Effector memory CD4-positive, alpha-beta T cell (primary cell): Measurements from ENCODE around the gene MOSPD2.

Experiments used
- DNase-seq, 3 donors: peaks; one replicate each; pipeline ENCODE4 v3.0.0-alpha.2; 2020
- H3K27ac ChIP-seq: 2 replicates; pipeline ENCODE4 v1.7.0; 2013; ENCODE audit warnings: mild to moderate bottlenecking, low read length, moderate library complexity; ENCODE audit not compliant: insufficient read depth, poor library complexity, severe bottlenecking
- H3K27me3 ChIP-seq: replicated peaks from 2 replicates; pipeline ENCODE4 v1.7.0; 2013; ENCODE audit warnings: mild to moderate bottlenecking, low read length; ENCODE audit not compliant: insufficient read depth, control insufficient read depth, poor library complexity, severe bottlenecking
- H3K36me3 ChIP-seq: 2 replicates; pipeline ENCODE4 v1.7.0; 2013; ENCODE audit warnings: mild to moderate bottlenecking, low read length, moderate library complexity; ENCODE audit not compliant: control insufficient read depth, insufficient read depth
- H3K4me1 ChIP-seq: 2 replicates; pipeline ENCODE4 v1.7.0; 2013; ENCODE audit warnings: low read length, mild to moderate bottlenecking; ENCODE audit not compliant: control insufficient read depth, insufficient read depth, poor library complexity, severe bottlenecking
- H3K4me3 ChIP-seq: 2 replicates; pipeline ENCODE4 v1.7.0; 2013; ENCODE audit warnings: low read length, low read depth, mild to moderate bottlenecking; ENCODE audit not compliant: insufficient read depth, poor library complexity, severe bottlenecking
- H3K9me3 ChIP-seq: 2 replicates; pipeline ENCODE4 v1.7.0; 2013; ENCODE audit warnings: mild to moderate bottlenecking, low read length, moderate library complexity; ENCODE audit not compliant: control insufficient read depth

The MOSPD2 gene

GRCh38 chrX:14902537-14902936, 29.3 kb downstream of the MOSPD2 start:
- Histone ChIP-seq H3K4me1 (no peaks in the 10 kb centered on the region), H3K36me3 (no peaks in the 10 kb centered on the region), H3K9me3 (no peaks in the 10 kb centered on the region), H3K4me3 (no peak overlapping the region), H3K27ac (no peak overlapping the region), H3K27me3 (no peaks in the 10 kb centered on the region)
- no peak for DNase-seq

- no peak overlapping the region for H3K4me3 ChIP-seq
- H3K27ac ChIP-seq, result no peak overlapping the region
- H3K4me1 ChIP-seq, result no peaks in the 10 kb centered on the region
- H3K27me3 ChIP-seq, result no peaks in the 10 kb centered on the region
- no peaks in the 10 kb centered on the region for H3K36me3 ChIP-seq
- no peak for DNase-seq
- no peaks in the 10 kb centered on the region for H3K9me3 ChIP-seq
Observed at GRCh38 chrX:14903891-14904290, 30.7 kb downstream of the MOSPD2 start.

GRCh38 chrX:14913241-14913640, 40.0 kb downstream of the MOSPD2 start:
- Histone ChIP-seq H3K9me3 (no peaks in the 10 kb centered on the region), H3K27me3 (no peaks in the 10 kb centered on the region), H3K36me3 (peaks cover 4% of the 10 kb centered on the region), H3K27ac (no peak overlapping the region), H3K4me3 (no peak overlapping the region), H3K4me1 (no peaks in the 10 kb centered on the region)
- no peak for DNase-seq

GRCh38 chrX:14915596-14915995, 42.4 kb downstream of the MOSPD2 start:
- no peaks in the 10 kb centered on the region for H3K27me3 ChIP-seq
- H3K27ac ChIP-seq, result no peak overlapping the region
- no peaks in the 10 kb centered on the region for H3K4me1 ChIP-seq
- H3K9me3 ChIP-seq, result no peaks in the 10 kb centered on the region
- no peak overlapping the region for H3K4me3 ChIP-seq
- peaks cover 4% of the 10 kb centered on the region for H3K36me3 ChIP-seq
- no peak for DNase-seq

- Histone ChIP-seq H3K4me3 (no peak overlapping the region), H3K9me3 (no peaks in the 10 kb centered on the region), H3K27ac (no peak overlapping the region), H3K4me1 (no peaks in the 10 kb centered on the region), H3K36me3 (peaks cover 4% of the 10 kb centered on the region), H3K27me3 (no peaks in the 10 kb centered on the region)
- DNase-seq, result no peak
Observed at GRCh38 chrX:14916017-14916674, 42.9 kb downstream of the MOSPD2 start.

DNA sequence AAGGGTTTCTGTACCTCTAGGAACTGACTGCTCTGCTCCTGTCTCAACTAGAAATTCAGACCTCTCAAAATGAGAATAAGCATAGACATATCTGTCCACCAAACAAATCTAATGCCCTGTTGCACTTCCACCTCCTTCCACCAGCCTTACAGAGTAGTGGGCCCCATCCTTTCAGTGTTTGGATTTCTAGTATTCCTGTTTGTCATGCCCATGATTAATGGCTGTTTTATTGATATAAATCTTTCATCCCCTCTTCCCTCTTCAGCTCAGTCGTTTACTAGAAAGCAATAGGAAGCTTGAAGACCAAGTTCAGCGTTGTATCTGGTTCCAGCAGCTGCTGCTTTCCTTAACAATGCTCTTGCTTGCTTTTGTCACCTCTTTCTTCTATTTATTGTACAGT, 46.2 kb downstream of the MOSPD2 start:
- no peak for DNase-seq
- Histone ChIP-seq H3K27me3 (no peaks in the 10 kb centered on the region), H3K4me3 (no peak overlapping the region), H3K4me1 (no peaks in the 10 kb centered on the region), H3K36me3 (peaks cover 4% of the 10 kb centered on the region), H3K9me3 (no peaks in the 10 kb centered on the region), H3K27ac (no peak overlapping the region)

DNA sequence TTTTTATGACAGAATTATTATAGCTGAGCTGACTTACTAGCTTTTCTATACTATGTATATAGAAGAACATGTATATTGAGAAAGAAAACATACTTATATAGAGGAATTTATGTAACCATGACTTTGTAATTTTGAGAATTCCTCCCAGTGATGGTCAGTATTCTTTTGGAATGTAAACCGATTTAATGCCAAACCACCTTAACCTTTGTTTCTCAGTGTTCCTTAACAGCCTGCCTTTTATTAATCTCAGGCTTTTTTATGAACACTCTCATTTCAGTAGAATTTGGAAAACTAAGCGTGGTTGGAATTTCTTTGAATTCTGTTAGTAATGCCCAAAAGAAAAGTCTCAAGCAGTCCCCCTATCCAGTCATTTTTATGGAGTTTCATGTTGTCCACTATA, 47.0 kb downstream of the MOSPD2 start:
- Histone ChIP-seq H3K4me3 (no peak overlapping the region), H3K36me3 (peaks cover 4% of the 10 kb centered on the region), H3K27me3 (no peaks in the 10 kb centered on the region), H3K9me3 (no peaks in the 10 kb centered on the region), H3K27ac (no peak overlapping the region), H3K4me1 (no peaks in the 10 kb centered on the region)
- no peak for DNase-seq

DNA sequence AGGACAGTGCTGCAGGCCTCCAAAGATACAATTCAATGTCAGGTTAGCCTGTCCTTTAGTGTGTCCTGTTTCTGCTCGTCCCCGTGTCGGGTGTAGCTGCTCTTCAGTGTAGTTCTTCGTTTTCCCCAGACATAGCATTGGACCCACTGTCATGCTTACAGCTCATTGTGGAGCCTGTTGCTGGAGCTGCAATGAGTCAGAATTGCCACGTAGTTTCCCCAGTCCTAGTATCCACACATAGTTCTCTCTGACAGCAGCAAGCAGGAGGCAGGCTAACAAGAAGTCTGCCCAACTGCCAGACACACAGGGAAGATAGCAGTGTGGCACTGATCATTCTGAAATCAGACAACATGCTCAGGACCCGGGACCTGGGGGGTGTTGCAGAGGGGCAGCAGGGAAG, 49.2 kb downstream of the MOSPD2 start:
- Histone ChIP-seq H3K4me1 (no peaks in the 10 kb centered on the region), H3K4me3 (no peak overlapping the region), H3K27ac (no peak overlapping the region), H3K36me3 (no peaks in the 10 kb centered on the region), H3K27me3 (no peaks in the 10 kb centered on the region), H3K9me3 (no peaks in the 10 kb centered on the region)
- no peak for DNase-seq

- no peak overlapping the region for H3K4me3 ChIP-seq
- no peaks in the 10 kb centered on the region for H3K9me3 ChIP-seq
- no peak overlapping the region for H3K27ac ChIP-seq
- DNase-seq, result no peak
- no peaks in the 10 kb centered on the region for H3K36me3 ChIP-seq
- H3K27me3 ChIP-seq, result no peaks in the 10 kb centered on the region
- H3K4me1 ChIP-seq, result no peaks in the 10 kb centered on the region
Observed at GRCh38 chrX:14923761-14924160, 50.5 kb downstream of the MOSPD2 start.

GRCh38 chrX:14926471-14926870, 53.2 kb downstream of the MOSPD2 start:
- Histone ChIP-seq H3K27me3 (no peaks in the 10 kb centered on the region), H3K4me1 (no peaks in the 10 kb centered on the region), H3K4me3 (no peak overlapping the region), H3K27ac (no peak overlapping the region), H3K9me3 (no peaks in the 10 kb centered on the region), H3K36me3 (no peaks in the 10 kb centered on the region)
- no peak for DNase-seq
